ENCODE measurements around the gene AGBL4. TPM values are rescaled to one million over a fixed set of nuclear protein-coding genes. Genes with fewer than 3 reads are reported as not detected.

Gene AGBL4
- polyA plus RNA-seq, 3 donors, result 0.05 TPM; not detected in 2

GRCh38 chr1:48807554-48808260 lies 1216.0 kb downstream of the AGBL4 start:
- Histone ChIP-seq H3K79me2 (ENCODE audit: insufficient read depth, low read length) (no peaks in the 10 kb centered on the region), H3K9me3 (replicated peaks in 1 of 2; ENCODE audit: control insufficient read depth in 1 of 2, insufficient read depth in 1 of 2, low read length in 2 of 2) (no peaks in the 10 kb centered on the region), H2AFZ (ENCODE audit: insufficient read depth, low read depth, low read length, poor library complexity, severe bottlenecking) (no peak overlapping the region), H3K9ac (ENCODE audit: insufficient read depth, low read length, poor library complexity, severe bottlenecking) (no peak overlapping the region), H3K27ac (ENCODE audit: low read depth in 1 of 2, low read length in 2 of 2) (no peak overlapping the region), H3K4me2 (replicated peaks; ENCODE audit: extremely low read depth, low read length, poor library complexity, severe bottlenecking) (no peak overlapping the region), H3K4me1 (ENCODE audit: control insufficient read depth in 1 of 2, insufficient read depth in 2 of 2, low read length in 2 of 2) (no peaks in the 10 kb centered on the region), H3K36me3 (replicated peaks in 1 of 2; ENCODE audit: control insufficient read depth in 1 of 2, insufficient read depth in 2 of 2, low read length in 2 of 2) (no peaks in the 10 kb centered on the region), H4K20me1 (ENCODE audit: insufficient read depth, low read length) (no peaks in the 10 kb centered on the region), H3K4me3 (replicated peaks in 1 of 3; ENCODE audit: low read depth in 2 of 3, low read length in 3 of 3) (no peak overlapping the region), H3K27me3 (ENCODE audit: control insufficient read depth in 2 of 2, insufficient read depth in 2 of 2, low read length in 2 of 2) (no peaks in the 10 kb centered on the region)
- TF ChIP-seq, protein P1, sequence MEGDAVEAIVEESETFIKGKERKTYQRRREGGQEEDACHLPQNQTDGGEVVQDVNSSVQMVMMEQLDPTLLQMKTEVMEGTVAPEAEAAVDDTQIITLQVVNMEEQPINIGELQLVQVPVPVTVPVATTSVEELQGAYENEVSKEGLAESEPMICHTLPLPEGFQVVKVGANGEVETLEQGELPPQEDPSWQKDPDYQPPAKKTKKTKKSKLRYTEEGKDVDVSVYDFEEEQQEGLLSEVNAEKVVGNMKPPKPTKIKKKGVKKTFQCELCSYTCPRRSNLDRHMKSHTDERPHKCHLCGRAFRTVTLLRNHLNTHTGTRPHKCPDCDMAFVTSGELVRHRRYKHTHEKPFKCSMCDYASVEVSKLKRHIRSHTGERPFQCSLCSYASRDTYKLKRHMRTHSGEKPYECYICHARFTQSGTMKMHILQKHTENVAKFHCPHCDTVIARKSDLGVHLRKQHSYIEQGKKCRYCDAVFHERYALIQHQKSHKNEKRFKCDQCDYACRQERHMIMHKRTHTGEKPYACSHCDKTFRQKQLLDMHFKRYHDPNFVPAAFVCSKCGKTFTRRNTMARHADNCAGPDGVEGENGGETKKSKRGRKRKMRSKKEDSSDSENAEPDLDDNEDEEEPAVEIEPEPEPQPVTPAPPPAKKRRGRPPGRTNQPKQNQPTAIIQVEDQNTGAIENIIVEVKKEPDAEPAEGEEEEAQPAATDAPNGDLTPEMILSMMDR (IDR thresholded peaks at IDR 0.05), result no peak
- Mint-ChIP-seq H3K36me3 (no peaks in the 10 kb centered on the region), H3K27ac (no peak overlapping the region), H3K27me3 (ENCODE audit: low read depth in 3 of 3) (peaks cover 0 to 3% (median 0%) of the 10 kb centered on the region in 3 donors), H3K4me1 (peaks cover 2% of the 10 kb centered on the region), H3K4me3 (no peak overlapping the region), H3K9me3 (no peaks in the 10 kb centered on the region)
- intact Hi-C loops (cut with micrococcal nuclease), result no loop called here
- no peak for DNase-seq
- 100% methylated on average over 1 of the region's 4 CpGs for WGBS (ENCODE audit: insufficient coverage)

GRCh38 chr1:48803474-48803873 lies 1220.3 kb downstream of the AGBL4 start:
- intact Hi-C loops (cut with micrococcal nuclease), result no loop called here
- no peak overlapping the region for H3K9ac ChIP-seq (ENCODE audit: insufficient read depth, low read length, poor library complexity, severe bottlenecking)
- Mint-ChIP-seq H3K27me3 (ENCODE audit: low read depth in 3 of 3) (peaks cover 0 to 7% (median 0%) of the 10 kb centered on the region in 3 donors), H3K9me3 (peaks cover 0 to 2% (median 0%) of the 10 kb centered on the region in 7 donors), H3K36me3 (no peaks in the 10 kb centered on the region), H3K4me3 (no peak overlapping the region), H3K27ac (no peak overlapping the region), H3K4me1 (peaks cover 2% of the 10 kb centered on the region)
- H3K4me1 ChIP-seq (ENCODE audit: control insufficient read depth in 1 of 2, insufficient read depth in 2 of 2, low read length in 2 of 2), result no peaks in the 10 kb centered on the region
- no peak overlapping the region for H2AFZ ChIP-seq (ENCODE audit: insufficient read depth, low read depth, low read length, poor library complexity, severe bottlenecking)
- no peaks in the 10 kb centered on the region for H3K9me3 ChIP-seq (replicated peaks in 1 of 2; ENCODE audit: control insufficient read depth in 1 of 2, insufficient read depth in 1 of 2, low read length in 2 of 2)
- DNase-seq, result no peak
- no peak overlapping the region for H3K27ac ChIP-seq (ENCODE audit: low read depth in 1 of 2, low read length in 2 of 2)
- H3K4me3 ChIP-seq (replicated peaks in 1 of 3; ENCODE audit: low read depth in 2 of 3, low read length in 3 of 3), result no peak overlapping the region
- H3K27me3 ChIP-seq (ENCODE audit: control insufficient read depth in 2 of 2, insufficient read depth in 2 of 2, low read length in 2 of 2), result no peaks in the 10 kb centered on the region
- H3K4me2 ChIP-seq (replicated peaks; ENCODE audit: extremely low read depth, low read length, poor library complexity, severe bottlenecking), result no peak overlapping the region
- no peaks in the 10 kb centered on the region for H4K20me1 ChIP-seq (ENCODE audit: insufficient read depth, low read length)
- H3K79me2 ChIP-seq (ENCODE audit: insufficient read depth, low read length), result no peaks in the 10 kb centered on the region
- H3K36me3 ChIP-seq (replicated peaks in 1 of 2; ENCODE audit: control insufficient read depth in 1 of 2, insufficient read depth in 2 of 2, low read length in 2 of 2), result no peaks in the 10 kb centered on the region
- TF ChIP-seq, protein P1 (IDR thresholded peaks at IDR 0.05), result no peak
